GM12801 (cell line): ENCODE measurements around the gene TNFSF11.

Experiments
- TF ChIP-seq, protein P1 (sequence below): IDR thresholded peaks from one replicate; pipeline ENCODE4 v1.5.1; 2011; ENCODE audit warnings: control low read depth; ENCODE audit not compliant: insufficient read length; ENCODE audit errors: extremely low read depth

TNFSF11 gene

DNA sequence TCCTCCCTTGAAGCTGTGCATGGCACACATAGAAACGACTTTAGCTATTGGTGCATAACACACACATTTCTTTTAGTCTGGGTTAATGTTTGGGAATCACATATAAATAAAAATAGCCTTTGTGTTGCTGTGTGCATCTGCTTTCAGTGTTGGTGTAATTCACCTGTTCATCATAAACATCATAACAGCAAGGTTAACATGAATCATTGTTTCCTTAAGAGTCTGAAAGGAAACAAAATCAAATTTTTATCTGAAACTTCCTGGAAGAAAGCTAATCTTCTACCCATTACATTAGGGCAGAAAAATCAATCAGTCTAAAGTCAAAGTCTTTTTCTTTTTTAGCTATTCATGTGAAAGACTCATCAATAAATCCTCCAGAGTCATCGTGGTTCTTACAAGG is 35.0 kb upstream of the TNFSF11 start:
- TF ChIP-seq, protein P1, sequence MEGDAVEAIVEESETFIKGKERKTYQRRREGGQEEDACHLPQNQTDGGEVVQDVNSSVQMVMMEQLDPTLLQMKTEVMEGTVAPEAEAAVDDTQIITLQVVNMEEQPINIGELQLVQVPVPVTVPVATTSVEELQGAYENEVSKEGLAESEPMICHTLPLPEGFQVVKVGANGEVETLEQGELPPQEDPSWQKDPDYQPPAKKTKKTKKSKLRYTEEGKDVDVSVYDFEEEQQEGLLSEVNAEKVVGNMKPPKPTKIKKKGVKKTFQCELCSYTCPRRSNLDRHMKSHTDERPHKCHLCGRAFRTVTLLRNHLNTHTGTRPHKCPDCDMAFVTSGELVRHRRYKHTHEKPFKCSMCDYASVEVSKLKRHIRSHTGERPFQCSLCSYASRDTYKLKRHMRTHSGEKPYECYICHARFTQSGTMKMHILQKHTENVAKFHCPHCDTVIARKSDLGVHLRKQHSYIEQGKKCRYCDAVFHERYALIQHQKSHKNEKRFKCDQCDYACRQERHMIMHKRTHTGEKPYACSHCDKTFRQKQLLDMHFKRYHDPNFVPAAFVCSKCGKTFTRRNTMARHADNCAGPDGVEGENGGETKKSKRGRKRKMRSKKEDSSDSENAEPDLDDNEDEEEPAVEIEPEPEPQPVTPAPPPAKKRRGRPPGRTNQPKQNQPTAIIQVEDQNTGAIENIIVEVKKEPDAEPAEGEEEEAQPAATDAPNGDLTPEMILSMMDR = no peak

DNA sequence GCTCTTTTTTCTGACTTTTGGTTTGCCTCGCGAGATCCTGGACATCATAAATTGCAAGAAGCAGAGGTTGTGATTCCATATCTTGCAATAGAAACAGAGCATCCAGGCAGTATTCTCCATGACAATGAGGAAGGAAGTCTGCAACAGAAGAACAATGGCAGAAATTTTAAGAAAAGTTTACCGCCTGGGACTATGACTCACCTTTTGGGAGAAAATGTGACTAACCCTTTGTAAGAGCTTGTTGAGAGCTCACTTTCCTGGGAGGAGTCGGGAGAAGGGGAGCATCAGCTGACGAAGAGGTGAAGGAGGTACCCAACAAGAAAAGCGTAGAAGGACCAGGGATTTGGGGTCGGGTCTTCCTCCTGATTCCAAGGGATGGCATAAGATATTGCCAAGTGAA is 34.3 kb upstream of the TNFSF11 start:
- TF ChIP-seq, protein P1 = no peak

DNA sequence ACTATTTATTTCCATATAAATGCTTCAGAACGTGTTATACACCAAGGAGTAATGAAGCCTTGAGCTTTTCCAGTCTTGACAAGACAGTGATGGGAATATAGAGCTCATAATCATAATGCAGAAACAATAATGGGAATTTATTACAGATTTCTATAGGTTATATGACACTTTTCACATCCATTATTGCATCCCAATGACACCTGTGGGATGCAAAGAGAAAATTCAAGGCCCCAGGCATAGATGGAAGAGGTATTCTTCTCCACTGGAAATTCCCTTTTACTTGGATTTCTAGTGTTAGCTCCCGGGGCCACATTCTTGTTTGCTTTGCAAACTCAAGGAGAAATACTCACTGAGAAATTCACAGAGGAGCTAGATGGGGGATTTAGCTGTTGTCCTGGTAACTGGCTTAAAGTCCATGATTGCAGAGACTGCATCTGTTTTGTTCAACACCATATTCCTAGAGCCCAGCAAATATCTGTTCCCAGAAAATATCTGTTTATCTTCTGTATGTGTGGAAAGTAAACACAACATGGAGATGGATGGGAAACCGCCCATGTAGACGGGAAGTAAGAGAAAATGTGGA is 30.6 kb upstream of the TNFSF11 start:
- TF ChIP-seq, protein P1 = no peak

DNA sequence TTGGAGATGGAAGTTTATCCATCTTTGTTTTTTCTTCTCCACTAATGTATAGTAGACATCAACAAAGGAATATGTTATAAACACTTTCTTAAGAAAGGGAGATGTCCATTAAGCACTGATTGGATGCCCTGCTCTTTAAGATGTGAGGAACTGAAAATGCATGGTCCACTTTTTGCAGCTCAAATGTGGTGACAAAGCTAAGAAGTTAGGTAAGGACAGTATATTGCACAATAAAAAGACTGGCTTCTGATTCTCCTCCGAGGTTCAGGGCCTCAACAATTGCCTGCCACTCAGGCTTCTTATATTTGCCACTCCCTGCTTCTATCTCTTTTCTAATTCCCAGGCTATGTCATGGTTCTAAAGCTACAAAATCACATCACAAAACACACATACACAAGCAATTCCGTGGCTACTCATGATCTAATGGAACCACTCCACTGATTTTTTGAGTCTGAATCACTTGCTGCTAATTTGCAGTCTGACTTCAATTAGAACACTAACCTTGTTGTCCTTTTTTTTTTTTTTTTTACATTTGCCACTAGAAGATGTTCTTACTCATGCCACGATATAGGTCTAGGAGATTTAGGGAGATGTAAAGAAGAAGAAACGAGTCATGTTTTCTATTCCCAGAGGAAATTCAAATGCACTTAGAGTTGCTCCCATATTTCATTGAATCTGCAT is 29.6 kb upstream of the TNFSF11 start:
- TF ChIP-seq, protein P1 = no peak

DNA sequence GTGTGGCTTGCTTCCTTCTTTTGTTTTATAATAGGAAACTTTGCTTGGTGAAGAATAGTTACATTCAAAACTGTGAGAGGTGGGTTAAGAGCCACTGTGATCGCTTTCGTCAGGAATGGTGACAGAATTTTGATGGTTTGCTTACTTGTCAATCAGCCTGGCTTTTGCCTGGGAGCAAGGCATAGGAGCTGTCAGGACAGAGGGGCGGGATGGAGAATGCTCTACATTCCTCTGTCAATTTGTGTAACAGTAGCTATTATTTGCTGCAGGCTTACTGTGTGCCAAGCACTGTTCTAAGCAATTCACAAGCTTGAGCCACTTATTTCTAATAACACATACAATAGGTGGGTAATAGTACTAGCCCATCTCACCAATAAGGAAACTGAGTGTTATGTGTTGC is 28.1 kb upstream of the TNFSF11 start:
- TF ChIP-seq, protein P1 = no peak

DNA sequence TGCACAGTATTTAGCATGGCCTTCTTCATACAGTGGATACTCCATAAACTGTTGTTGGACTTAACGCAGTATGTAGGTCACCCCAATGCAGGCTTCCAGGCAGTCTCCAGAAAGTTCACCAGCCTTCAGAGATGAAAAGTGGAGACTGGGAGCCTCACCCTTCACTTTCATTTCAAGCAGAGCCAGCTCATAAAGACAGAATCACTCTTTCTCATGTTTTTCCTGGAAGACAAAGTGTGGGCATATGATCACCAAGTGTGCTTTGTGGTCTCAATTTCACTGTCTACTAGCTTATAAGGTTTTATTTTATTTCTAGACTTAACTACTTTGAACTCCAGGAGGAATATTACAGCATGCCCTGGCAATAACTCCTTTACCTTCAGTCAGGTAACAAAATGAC is 26.3 kb upstream of the TNFSF11 start:
- TF ChIP-seq, protein P1 = no peak

DNA sequence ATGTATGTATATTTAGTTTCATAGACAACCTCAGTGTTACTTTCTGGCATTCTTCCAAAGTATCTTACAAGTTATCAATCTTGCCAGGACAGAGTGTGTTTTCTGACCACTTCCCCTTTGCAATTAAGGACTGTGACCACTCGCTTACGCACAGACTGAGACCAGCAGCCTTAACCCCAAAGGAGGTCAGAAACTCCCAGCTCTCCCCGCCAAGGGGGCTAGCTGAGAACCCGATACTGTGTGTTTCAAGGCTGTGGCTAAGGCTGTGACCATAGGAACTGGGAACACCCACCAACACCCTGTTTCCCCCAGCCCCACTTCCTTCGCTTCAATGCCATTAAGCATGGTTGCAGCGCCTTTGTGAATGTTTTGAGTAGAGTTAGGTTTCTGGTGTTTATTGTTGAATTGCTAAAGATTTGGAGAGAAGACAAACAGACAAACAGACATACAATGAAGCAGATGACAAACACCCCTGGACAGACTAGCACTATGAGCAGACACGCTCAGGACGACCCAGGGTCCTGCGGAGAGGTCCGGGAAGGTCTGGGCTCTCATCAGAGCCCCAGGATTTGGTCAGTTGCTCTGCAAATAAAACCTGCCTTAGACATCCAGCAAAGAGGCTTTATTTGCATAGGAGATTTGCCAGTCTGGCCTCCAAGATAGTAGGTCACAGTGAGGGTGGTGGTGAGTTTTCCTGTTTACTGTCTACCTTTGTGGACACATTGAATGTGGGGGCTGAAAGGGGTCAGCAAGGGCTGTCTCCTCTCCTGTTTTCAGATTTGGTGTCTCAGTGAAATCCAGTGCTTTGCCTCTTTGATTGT is 25.0 kb upstream of the TNFSF11 start:
- TF ChIP-seq, protein P1 = no peak
